ENCODE data around the gene INKA2.

Gene INKA2

GRCh38 chr1:111704240-111704639 lies 35.0 kb downstream of the INKA2 start:
- DNase-seq (ENCODE audit: low read depth): no peak

- no peak for DNase-seq (ENCODE audit: low read depth)
Measured at GRCh38 chr1:111702504-111703050, 36.6 kb downstream of the INKA2 start.

GRCh38 chr1:111699268-111699667 lies 39.9 kb downstream of the INKA2 start:
- DNase-seq (ENCODE audit: low read depth): no peak

- DNase-seq (ENCODE audit: low read depth): no peak
Measured at GRCh38 chr1:111696330-111696729, 42.9 kb downstream of the INKA2 start.

GRCh38 chr1:111695801-111696200 lies 43.4 kb downstream of the INKA2 start:
- DNase-seq (ENCODE audit: low read depth): no peak

- DNase-seq (ENCODE audit: low read depth): no peak
Measured at GRCh38 chr1:111691886-111692285, 47.3 kb downstream of the INKA2 start.

GRCh38 chr1:111690306-111690617 lies 48.9 kb downstream of the INKA2 start:
- DNase-seq (ENCODE audit: low read depth): no peak
